ENCODE measurements around the gene AOX1.

DNA sequence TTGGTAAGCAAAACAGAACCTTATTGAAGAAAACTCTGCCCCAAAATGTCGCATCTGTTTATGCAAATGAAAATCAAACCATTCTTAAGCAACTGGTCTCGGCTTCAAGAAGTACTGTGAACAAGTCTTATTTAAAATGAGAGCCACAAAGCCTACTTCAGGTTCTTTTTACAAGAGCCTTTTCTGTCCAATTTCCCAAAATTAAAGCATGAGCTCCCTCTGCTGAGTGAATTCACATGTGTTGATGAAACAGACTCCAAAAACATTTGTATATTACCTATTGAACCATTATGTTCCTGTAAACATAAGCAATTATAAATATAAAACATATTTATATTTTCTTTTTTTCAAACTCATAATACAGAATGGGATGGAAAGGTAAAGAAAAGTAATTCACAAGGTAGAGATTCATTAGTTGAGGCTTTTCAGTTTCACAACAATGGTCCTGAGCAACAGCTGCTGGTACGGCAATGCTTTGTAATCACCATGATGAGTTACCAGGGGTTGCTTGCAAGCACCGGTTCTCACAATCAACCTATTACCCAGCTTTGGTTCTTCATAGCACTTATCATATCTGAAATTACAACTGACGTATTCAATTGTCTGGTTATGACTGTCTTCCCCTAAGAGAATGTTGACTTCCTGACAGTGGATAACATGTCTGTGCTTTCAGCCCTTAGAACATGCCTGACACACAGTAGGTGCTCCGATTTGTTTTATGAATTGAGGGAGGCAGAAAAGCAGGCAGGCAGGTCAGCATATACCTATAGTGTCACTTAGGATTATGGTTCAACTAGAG lies 117.5 kb downstream of the AOX1 start:
- TF ChIP-seq, protein P1, sequence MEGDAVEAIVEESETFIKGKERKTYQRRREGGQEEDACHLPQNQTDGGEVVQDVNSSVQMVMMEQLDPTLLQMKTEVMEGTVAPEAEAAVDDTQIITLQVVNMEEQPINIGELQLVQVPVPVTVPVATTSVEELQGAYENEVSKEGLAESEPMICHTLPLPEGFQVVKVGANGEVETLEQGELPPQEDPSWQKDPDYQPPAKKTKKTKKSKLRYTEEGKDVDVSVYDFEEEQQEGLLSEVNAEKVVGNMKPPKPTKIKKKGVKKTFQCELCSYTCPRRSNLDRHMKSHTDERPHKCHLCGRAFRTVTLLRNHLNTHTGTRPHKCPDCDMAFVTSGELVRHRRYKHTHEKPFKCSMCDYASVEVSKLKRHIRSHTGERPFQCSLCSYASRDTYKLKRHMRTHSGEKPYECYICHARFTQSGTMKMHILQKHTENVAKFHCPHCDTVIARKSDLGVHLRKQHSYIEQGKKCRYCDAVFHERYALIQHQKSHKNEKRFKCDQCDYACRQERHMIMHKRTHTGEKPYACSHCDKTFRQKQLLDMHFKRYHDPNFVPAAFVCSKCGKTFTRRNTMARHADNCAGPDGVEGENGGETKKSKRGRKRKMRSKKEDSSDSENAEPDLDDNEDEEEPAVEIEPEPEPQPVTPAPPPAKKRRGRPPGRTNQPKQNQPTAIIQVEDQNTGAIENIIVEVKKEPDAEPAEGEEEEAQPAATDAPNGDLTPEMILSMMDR (conservative IDR thresholded peaks at IDR 0.05; ENCODE audit: low read length) = peak; percentile 67
- TF ChIP-seq EZH2phosphoT487 (IDR thresholded peaks at IDR 0.05; ENCODE audit: borderline replicate concordance) = no peak

Measured in Loucy (cell line).